SK-N-MC (cell line): ENCODE measurements around the gene NLGN1.

Experiments
- EZH2 ChIP-seq: fragments of 200-600 bp; sonication (generic); IDR thresholded peaks from one replicate; pipeline ENCODE4 v1.6.1; 2017; ENCODE audit warnings: antibody characterized with exemption
- POLR2AphosphoS5 ChIP-seq: IDR thresholded peaks from 2 replicates; pipeline ENCODE4 v1.6.1; 2012; ENCODE audit warnings: mild to moderate bottlenecking, low read depth, low read length, borderline replicate concordance

DNA sequence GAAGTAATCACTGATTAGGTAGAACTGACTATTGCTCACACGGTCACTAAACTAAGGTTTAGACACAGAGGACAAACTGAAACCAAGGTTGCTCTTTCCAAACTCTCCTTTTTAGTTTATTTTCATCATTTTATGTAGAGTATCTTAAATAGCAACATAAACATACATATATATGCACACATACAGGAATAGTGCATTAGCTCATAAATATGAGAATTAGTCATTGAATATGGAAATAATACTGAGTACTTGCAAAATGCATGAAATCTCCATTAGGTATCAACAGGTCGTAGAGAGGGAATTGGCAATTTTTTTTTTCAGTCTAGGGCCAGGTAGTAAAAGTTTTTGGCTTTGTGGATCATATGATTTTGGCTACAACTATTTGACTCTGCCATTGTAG is 557.1 kb downstream of the NLGN1 start:
- no peak for TF ChIP-seq POLR2AphosphoS5
- TF ChIP-seq EZH2 = no peak
